HG02870 (cell line): ENCODE measurements around the gene AHRR.
"Not testable (repeated sequence)": the region's sequence is repeated elsewhere in the genome, so short reads cannot be mapped to it uniquely, and the experiment has no call there.

Experiments used
- ATAC-seq: cut with Tn5 transposase; IDR thresholded peaks from one replicate; pipeline ENCODE4 v1.9.1; 2021; ENCODE audit warnings: mild to moderate bottlenecking, moderate library complexity; ENCODE audit not compliant: unreplicated experiment

Gene AHRR

GRCh38 chr5:375921-376798 lies 54.6 kb downstream of the AHRR start:
- no peak for ATAC-seq

- ATAC-seq, result no peak
Observed at GRCh38 chr5:376799-377325, 55.3 kb downstream of the AHRR start.

GRCh38 chr5:377326-377981 lies 55.9 kb downstream of the AHRR start:
- ATAC-seq, result no peak

- no peak for ATAC-seq
Observed at GRCh38 chr5:378301-378891, 56.9 kb downstream of the AHRR start.

GRCh38 chr5:378976-379742 lies 57.6 kb downstream of the AHRR start:
- ATAC-seq, result no peak

- ATAC-seq, result no peak
Observed at GRCh38 chr5:380701-381309, 59.3 kb downstream of the AHRR start.

- no peak for ATAC-seq
Observed at GRCh38 chr5:383066-383465, 61.6 kb downstream of the AHRR start.

- no peak for ATAC-seq
Observed at GRCh38 chr5:383621-384020, 62.1 kb downstream of the AHRR start.

GRCh38 chr5:384576-384975 lies 63.1 kb downstream of the AHRR start:
- not testable (repeated sequence) for ATAC-seq

- no peak for ATAC-seq
Observed at GRCh38 chr5:385321-385720, 63.8 kb downstream of the AHRR start.

- ATAC-seq, result no peak
Observed at GRCh38 chr5:386432-387341, 65.2 kb downstream of the AHRR start.

GRCh38 chr5:387491-388265 lies 66.2 kb downstream of the AHRR start:
- no peak for ATAC-seq

- no peak for ATAC-seq
Observed at GRCh38 chr5:388266-389196, 67.0 kb downstream of the AHRR start.

- ATAC-seq, result no peak
Observed at GRCh38 chr5:389197-389821, 67.8 kb downstream of the AHRR start.

- no peak for ATAC-seq
Observed at GRCh38 chr5:389891-390622, 68.5 kb downstream of the AHRR start.
